Panc1 (cell line): ENCODE results near the gene KTI12. TPM values are rescaled to one million over a fixed set of nuclear protein-coding genes. Genes with fewer than 3 reads are reported as not detected.

Experiments
- ATAC-seq: fragments of 200-7000 bp; cut with Tn5 transposase; 2 replicates; pipeline ENCODE4 v1.9.1; 2020; ENCODE audit warnings: mild to moderate bottlenecking, moderate library complexity
- BruUV-seq: library from RNA; stranded (reverse); fragments of 400-500 nt; replicated peaks from 2 replicates; lab custom pipeline; 2021; lab: Mats Ljungman, UMichigan
- CTCF ChIA-PET: fragments of 300-600 bp; sonication (Branson Sonifier 250); formaldehyde crosslinking; loops from one replicate; lab custom pipeline; 2022; ENCODE audit warnings: antibody characterized with exemption; lab: Charles Lee
- POLR2A ChIA-PET: fragments of 300-600 bp; sonication (Branson Sonifier 250); formaldehyde crosslinking; loops from one replicate; lab custom pipeline; 2022; ENCODE audit warnings: antibody characterized with exemption; lab: Charles Lee
- DNase-seq: peaks from one replicate; pipeline ENCODE4 v3.0.0-alpha.2; 2010; ENCODE audit warnings: low read depth, low spot score
- H3K27ac ChIP-seq: 2 replicates; pipeline ENCODE4 v1.5.1; 2011; ENCODE audit warnings: mild to moderate bottlenecking, low read length, inconsistent platforms
- H3K27me3 ChIP-seq: fragments of 200-500 bp; sonication (Bioruptor generic); 2 replicates; pipeline ENCODE4 v1.6.0; 2014; ENCODE audit warnings: low read length, inconsistent platforms; ENCODE audit not compliant: control insufficient read depth, insufficient read depth
- H3K36me3 ChIP-seq: fragments of 200-500 bp; sonication (Bioruptor generic); 2 replicates; pipeline ENCODE4 v1.5.1; 2014; ENCODE audit warnings: inconsistent platforms, mild to moderate bottlenecking, low read length, moderate library complexity; ENCODE audit not compliant: control insufficient read depth, insufficient read depth
- H3K4me1 ChIP-seq: 2 replicates; pipeline ENCODE4 v1.5.1; 2011; ENCODE audit warnings: inconsistent platforms, mild to moderate bottlenecking, low read length, moderate library complexity; ENCODE audit not compliant: control insufficient read depth, insufficient read depth
- H3K4me3 ChIP-seq, 2 experiments: 2 replicates each; pipeline ENCODE4 v1.5.1; 2011 to 2012; ENCODE audit warnings: low read depth in 2 of 2, low read length in 2 of 2, mild to moderate bottlenecking in 2 of 2, inconsistent platforms in 1 of 2, moderate library complexity in 1 of 2
- H3K9me3 ChIP-seq: fragments of 200-500 bp; sonication (Bioruptor generic); 2 replicates; pipeline ENCODE4 v1.5.1; 2014; ENCODE audit warnings: low read depth, mild to moderate bottlenecking, inconsistent platforms, low read length, moderate library complexity; ENCODE audit not compliant: control insufficient read depth, insufficient read depth
- CTCF ChIP-seq: fragments of 450-650 bp; IDR thresholded peaks from 2 replicates; pipeline ENCODE4 v1.5.1; 2017; ENCODE audit warnings: mild to moderate bottlenecking
- POLR2AphosphoS5 ChIP-seq: IDR thresholded peaks from 2 replicates; pipeline ENCODE4 v1.6.1; 2012; ENCODE audit warnings: mild to moderate bottlenecking, low read depth, low read length, moderate library complexity
- REST ChIP-seq, 2 experiments: IDR thresholded peaks; 2 replicates each; pipeline ENCODE4 v1.6.1; 2011 to 2012; ENCODE audit warnings: low read depth in 2 of 2, control low read depth in 1 of 2, low read length in 1 of 2, mild to moderate bottlenecking in 1 of 2, moderate library complexity in 1 of 2; ENCODE audit not compliant: insufficient read depth in 1 of 2
- SIN3A ChIP-seq: IDR thresholded peaks from 2 replicates; pipeline ENCODE4 v1.6.1; 2012; ENCODE audit warnings: low read depth, mild to moderate bottlenecking, low read length, moderate library complexity, borderline replicate concordance; ENCODE audit not compliant: insufficient read depth
- TCF7L2 ChIP-seq: IDR thresholded peaks from 2 replicates; pipeline ENCODE4 v1.6.1; 2011; ENCODE audit warnings: mild to moderate bottlenecking, low read depth, low read length, inconsistent platforms
- in situ Hi-C: cut with HindIII; loops from 2 replicates; pipeline ENCODE4 v1.10.0; 2016; ENCODE audit warnings: low sequenced_read_pairs, low pct_unique_long_range_greater_than_20kb
- intact Hi-C: fragments of 100-400 bp; cut with micrococcal nuclease; formaldehyde crosslinking; loops from one replicate; pipeline ENCODE4 v1.10.0; 2022; ENCODE audit not compliant: unreplicated experiment
- total RNA-seq: library from RNA; stranded (reverse); gene quantifications from one replicate; pipeline ENCODE4 v1.2.1, GENCODE V29; 2021; ENCODE audit not compliant: unreplicated experiment

Gene KTI12
- total RNA-seq, 1 experiment from 2014 or later: 13.1 TPM

- no TSS peak for BruUV-seq
- ATAC-seq (no peak), DNase-seq (no peak)
- Histone ChIP-seq H3K4me3 (no peak overlapping the region), H3K27ac (no peak overlapping the region), H3K4me1 (no peaks in the 10 kb centered on the region), H3K9me3 (no peaks in the 10 kb centered on the region), H3K27me3 (0 out of 2 replicates have a peak, but pooled peaks cover 3% of the 10 kb centered on the region), H3K36me3 (no peaks in the 10 kb centered on the region)
- intact Hi-C loops: no loop called here
- TF ChIP-seq POLR2AphosphoS5 (no peak), REST (IDR thresholded peaks at IDR 0.05; ENCODE audit: insufficient read depth in 1 of 2, low read depth in 2 of 2, low read length in 1 of 2) (no peak), CTCF (no peak), TCF7L2 (no peak), SIN3A (no peak)
- in situ Hi-C loops: no loop called here
- CTCF ChIA-PET: no interaction called here
- POLR2A ChIA-PET: no interaction called here
Observed at GRCh38 chr1:51998701-51999100, 34.9 kb downstream of the KTI12 start.

- Histone ChIP-seq H3K4me1 (no peaks in the 10 kb centered on the region), H3K27me3 (peaks cover 3% of the 10 kb centered on the region; the same call in 1 of the 2 replicates), H3K27ac (no peak overlapping the region), H3K9me3 (no peaks in the 10 kb centered on the region), H3K4me3 (no peak overlapping the region), H3K36me3 (no peaks in the 10 kb centered on the region)
- ATAC-seq (no peak), DNase-seq (no peak)
- in situ Hi-C loops: no loop called here
- intact Hi-C loops: no loop called here
- no peak for TF ChIP-seq SIN3A
- no peak for TF ChIP-seq REST (IDR thresholded peaks at IDR 0.05; ENCODE audit: insufficient read depth in 1 of 2, low read depth in 2 of 2, low read length in 1 of 2)
- TF ChIP-seq CTCF: no peak
- no peak for TF ChIP-seq TCF7L2
- no peak for TF ChIP-seq POLR2AphosphoS5
- BruUV-seq: no TSS peak
- ChIA-PET POLR2A (no interaction called here), CTCF (no interaction called here)
Observed at GRCh38 chr1:51997974-51998382, 35.6 kb downstream of the KTI12 start.
